Stomach (tissue), 4 donors: Measurements from ENCODE around the gene ANKMY2.

ENCODE experiments used
- CTCF ChIP-seq, 7 experiments: fragments of 450-650 bp in 4 of 7; fragments of 200-600 bp in 3 of 7; sonication (generic) in 3 of 7; IDR thresholded peaks; one replicate each; pipeline ENCODE4 v1.5.1; 2016 to 2019; ENCODE audit warnings: antibody characterized with exemption in 7 of 7, control low read depth in 2 of 7, mild to moderate bottlenecking in 1 of 7
- POLR2AphosphoS5 ChIP-seq, 3 donors: sonication (generic); formaldehyde crosslinking; IDR thresholded peaks; one replicate each; pipeline ENCODE4 v1.6.1; 2016; ENCODE audit warnings: antibody characterized with exemption in 3 of 3

GRCh38 chr7:16651396-16652239 is 6.1 kb upstream of the ANKMY2 start:
- no peak for TF ChIP-seq POLR2AphosphoS5 (IDR thresholded peaks at IDR 0.05)
- no peak for TF ChIP-seq CTCF (IDR thresholded peaks at IDR 0.05)
